Upper lobe of left lung (tissue), 4 donors: ENCODE data around the gene MVB12B.

Experiments used
- EP300 ChIP-seq, 4 donors: sonication (generic); formaldehyde crosslinking; IDR thresholded peaks; one replicate each; pipeline ENCODE4 v1.5.1; 2017; ENCODE audit warnings: antibody characterized with exemption in 4 of 4, control low read depth in 2 of 4
- POLR2A ChIP-seq, 4 donors: fragments of 450-650 bp; IDR thresholded peaks; one replicate each; pipeline ENCODE4 v1.5.1; 2016 to 2017; ENCODE audit warnings: antibody characterized with exemption in 4 of 4, mild to moderate bottlenecking in 2 of 4
- POLR2AphosphoS5 ChIP-seq, 2 donors: sonication (generic); formaldehyde crosslinking; IDR thresholded peaks; one replicate each; pipeline ENCODE4 v1.5.1; 2017; ENCODE audit warnings: antibody characterized with exemption in 2 of 2
- TF ChIP-seq, protein P1 (sequence below), 6 experiments: fragments of 450-650 bp in 4 of 6; fragments of 200-600 bp in 2 of 6; sonication (generic) in 2 of 6; IDR thresholded peaks; one replicate each; pipeline ENCODE4 v1.5.1; 2016 to 2019; ENCODE audit warnings: antibody characterized with exemption in 6 of 6

DNA sequence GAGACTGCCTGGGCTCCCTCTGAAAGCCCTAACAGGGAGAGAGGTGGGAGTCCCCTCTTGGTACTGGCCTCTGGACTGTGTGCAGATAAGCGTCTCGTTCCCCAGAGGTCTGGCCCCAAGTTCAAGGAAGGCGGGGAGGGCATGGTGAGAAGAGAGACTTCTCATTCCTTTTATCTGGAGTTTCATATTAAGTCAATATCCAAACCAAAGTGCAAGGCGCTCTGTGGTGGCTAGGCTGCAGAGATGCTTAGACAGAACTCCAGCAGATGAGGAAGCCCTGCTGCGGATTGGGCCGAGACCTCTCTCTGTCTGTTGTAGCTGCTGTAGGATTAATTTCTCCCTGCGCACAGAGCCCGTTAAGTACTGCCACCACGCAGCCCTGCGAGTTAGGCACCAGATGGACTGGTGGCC is 16.0 kb downstream of the MVB12B start:
- no peak for TF ChIP-seq POLR2AphosphoS5 (IDR thresholded peaks at IDR 0.05)
- TF ChIP-seq, protein P1, sequence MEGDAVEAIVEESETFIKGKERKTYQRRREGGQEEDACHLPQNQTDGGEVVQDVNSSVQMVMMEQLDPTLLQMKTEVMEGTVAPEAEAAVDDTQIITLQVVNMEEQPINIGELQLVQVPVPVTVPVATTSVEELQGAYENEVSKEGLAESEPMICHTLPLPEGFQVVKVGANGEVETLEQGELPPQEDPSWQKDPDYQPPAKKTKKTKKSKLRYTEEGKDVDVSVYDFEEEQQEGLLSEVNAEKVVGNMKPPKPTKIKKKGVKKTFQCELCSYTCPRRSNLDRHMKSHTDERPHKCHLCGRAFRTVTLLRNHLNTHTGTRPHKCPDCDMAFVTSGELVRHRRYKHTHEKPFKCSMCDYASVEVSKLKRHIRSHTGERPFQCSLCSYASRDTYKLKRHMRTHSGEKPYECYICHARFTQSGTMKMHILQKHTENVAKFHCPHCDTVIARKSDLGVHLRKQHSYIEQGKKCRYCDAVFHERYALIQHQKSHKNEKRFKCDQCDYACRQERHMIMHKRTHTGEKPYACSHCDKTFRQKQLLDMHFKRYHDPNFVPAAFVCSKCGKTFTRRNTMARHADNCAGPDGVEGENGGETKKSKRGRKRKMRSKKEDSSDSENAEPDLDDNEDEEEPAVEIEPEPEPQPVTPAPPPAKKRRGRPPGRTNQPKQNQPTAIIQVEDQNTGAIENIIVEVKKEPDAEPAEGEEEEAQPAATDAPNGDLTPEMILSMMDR (IDR thresholded peaks at IDR 0.05) = no peak
- TF ChIP-seq EP300 (IDR thresholded peaks at IDR 0.05) = no peak
- no peak for TF ChIP-seq POLR2A (IDR thresholded peaks at IDR 0.05)
